Measurements from ENCODE around the gene PRR33. TPM values are rescaled to one million over a fixed set of nuclear protein-coding genes. Genes with fewer than 3 reads are reported as not detected.

PRR33 gene
- total and polyA plus RNA-seq, 9 of the 15 experiments (the other 6 are each of a cell fraction or from before 2014, with no cell fraction given) = not detected

GRCh38 chr11:1872267-1872985, 19.3 kb downstream of the PRR33 start (continued):
- no peak for TF ChIP-seq E4F1 (CRISPR knock-in tag; IDR thresholded peaks at IDR 0.05; ENCODE audit: borderline replicate concordance)

- intact Hi-C loops (cut with micrococcal nuclease) = no loop called here
- FAIRE-seq = no peak
- Histone ChIP-seq H4K20me1 (replicated peaks; ENCODE audit: control insufficient read depth, insufficient read depth, low read length) (0 out of 2 replicates have a peak, but pooled peaks cover 5% of the 10 kb centered on the region), H3K36me3 (ENCODE audit: control insufficient read depth, insufficient read depth, low read length) (no peaks in the 10 kb centered on the region), H3K27me3 (ENCODE audit: control insufficient read depth in 2 of 2, insufficient read depth in 2 of 2, low read length in 2 of 2) (peaks cover 15 to 64% of the 10 kb centered on the region in 2 experiments; a peak in 4 of 5 replicates), H3K79me2 (ENCODE audit: control insufficient read depth, insufficient read depth, low read length) (no peaks in the 10 kb centered on the region), H3K4me3 (no peak overlapping the region), H3K4me2 (ENCODE audit: insufficient read depth, low read length) (no peak overlapping the region), H3K9me3 (replicated peaks; ENCODE audit: control insufficient read depth, insufficient read depth, low read depth, low read length) (no peaks in the 10 kb centered on the region), H3K4me1 (replicated peaks in 1 of 2; ENCODE audit: control insufficient read depth in 2 of 2, insufficient read depth in 2 of 2, low read length in 2 of 2) (peaks cover 0 to 42% of the 10 kb centered on the region in 2 experiments; a peak in 2 of 5 replicates), H3K9me1 (ENCODE audit: control insufficient read depth, insufficient read depth, low read length) (no peaks in the 10 kb centered on the region), H3K9ac (ENCODE audit: insufficient read depth in 1 of 2, low read depth in 2 of 2, low read length in 2 of 2) (no peak overlapping the region), H3K27ac (ENCODE audit: extremely low read depth, low read depth, low read length) (no peak overlapping the region), H2AFZ (ENCODE audit: low read depth, low read length) (no peak overlapping the region)
- BruUV-seq (replicated peaks) = no TSS peak
- 3% methylated on average over 10 of the region's 15 CpGs for WGBS (ENCODE audit: insufficient coverage, low coverage, missing lambda C conversion rate)
- in situ Hi-C loops (cut with MboI) = loop anchor here (10.0 kb wide), 1 partner anchor 133 kb away; no protein-coding TSS in a partner anchor
- CTCF ChIA-PET (ENCODE audit: low intra/inter-chr PET ratio) = no interaction called here
- POLR2A ChIA-PET = interaction anchor here (0.7 to 1.1 kb wide), 2 partner anchors 11 to 33 kb away, joined by 3 read pairs; no protein-coding TSS in a partner anchor
- DNase-seq (ENCODE audit: extremely low read depth in 1 of 4, low spot score in 3 of 4) = no peak
- no peak for ATAC-seq
- TF ChIP-seq BCL6 (CRISPR knock-in tag; IDR thresholded peaks at IDR 0.05) (no peak), ZNF766 (CRISPR knock-in tag; conservative IDR thresholded peaks at IDR 0.05) (no peak), ZBTB2 (IDR thresholded peaks at IDR 0.05) (no peak), SIX5 (IDR thresholded peaks at IDR 0.05; ENCODE audit: borderline replicate concordance in 1 of 2, insufficient read depth in 1 of 2, low read depth in 1 of 2, low read length in 2 of 2) (no peak), NCOA6 (IDR thresholded peaks at IDR 0.05) (no peak), SMARCC2 (IDR thresholded peaks at IDR 0.05; ENCODE audit: low read depth) (no peak), SFPQ (IDR thresholded peaks at IDR 0.05; ENCODE audit: low read depth, low read length) (no peak), ZNF511 (CRISPR knock-in tag; IDR thresholded peaks at IDR 0.05) (no peak), NR2C2 (CRISPR knock-in tag; IDR thresholded peaks at IDR 0.05) (no peak), NR2C2 (tag; IDR thresholded peaks at IDR 0.05) (no peak), ZNF695 (CRISPR knock-in tag; IDR thresholded peaks at IDR 0.05) (no peak), GABPA (tag; conservative IDR thresholded peaks at IDR 0.05; ENCODE audit: low read depth) (no peak)
Observed at GRCh38 chr11:1871531-1871930, 20.2 kb downstream of the PRR33 start.

Measured in K562 (cell line).